SK-N-SH (cell line): ENCODE measurements around the gene WFDC9. TPM values are rescaled to one million over a fixed set of nuclear protein-coding genes. Genes with fewer than 3 reads are reported as not detected.
"Not testable (repeated sequence)": the region's sequence is repeated elsewhere in the genome, so short reads cannot be mapped to it uniquely, and the experiment has no call there.

Experiments
- CTCF ChIA-PET: fragments of 300-600, 350-600 bp; formaldehyde crosslinking; extraction: SDS; loops from one replicate; lab custom pipeline; 2021; lab: Yijun Ruan, JAX
- POLR2A ChIA-PET: fragments of 350-600 bp; sonication (Branson Sonifier 250); formaldehyde crosslinking; extraction: SDS; loops from one replicate; lab custom pipeline; 2020; ENCODE audit warnings: antibody characterized with exemption, inconsistent platforms; lab: Yijun Ruan, JAX
- DNase-seq: peaks from one replicate; pipeline ENCODE4 v3.0.0; 2012
- H2AFZ ChIP-seq: fragments of 200-600 bp; sonication (generic); 2 replicates; pipeline ENCODE4 v1.8.1; 2016; ENCODE audit warnings: antibody characterized with exemption, mild to moderate bottlenecking, low read depth
- H3F3A ChIP-seq: fragments of 200-600 bp; sonication (generic); replicated peaks from 2 replicates; pipeline ENCODE3; 2016; ENCODE audit warnings: antibody characterized with exemption, mild to moderate bottlenecking; ENCODE audit not compliant: insufficient read depth
- H3K27ac ChIP-seq, 2 experiments: fragments of 200-500 bp in 1 of 2; fragments of 200-600 bp in 1 of 2; sonication (Bioruptor generic) in 1 of 2; sonication (generic), shearing (Covaris generic) in 1 of 2; 2 replicates each; pipeline versions ENCODE4 v1.5.1 to v1.6.1; 2014 to 2016; ENCODE audit warnings: low read depth in 2 of 2, inconsistent platforms in 1 of 2, low read length in 1 of 2, mild to moderate bottlenecking in 1 of 2, mixed read lengths in 1 of 2
- H3K27me3 ChIP-seq: fragments of 200-600 bp; sonication (generic), shearing (Covaris generic); 2 replicates; pipeline ENCODE4 v1.6.1; 2016; ENCODE audit warnings: mixed run types; ENCODE audit not compliant: insufficient read depth
- H3K36me3 ChIP-seq, 2 experiments: fragments of 200-500 bp in 1 of 2; fragments of 200-600 bp in 1 of 2; sonication (Bioruptor generic) in 1 of 2; sonication (generic) in 1 of 2; replicated peaks in 1 of 2; 2 replicates each; pipeline versions ENCODE3 to v1.5.1; 2014 to 2016; ENCODE audit warnings: low read length in 1 of 2, mild to moderate bottlenecking in 1 of 2; ENCODE audit not compliant: insufficient read depth in 2 of 2, control insufficient read depth in 1 of 2
- H3K4me1 ChIP-seq, 2 experiments: fragments of 200-500 bp in 1 of 2; fragments of 200-600 bp in 1 of 2; sonication (Bioruptor generic) in 1 of 2; sonication (generic), shearing (Covaris generic) in 1 of 2; 2 replicates each; pipeline versions ENCODE4 v1.5.1 to v1.6.1; 2014 to 2016; ENCODE audit warnings: low read depth in 1 of 2, low read length in 1 of 2, mixed run types in 1 of 2; ENCODE audit not compliant: insufficient read depth in 2 of 2, control insufficient read depth in 1 of 2
- H3K4me2 ChIP-seq: fragments of 200-600 bp; sonication (generic), shearing (Covaris generic); 2 replicates; pipeline ENCODE4 v1.6.1; 2017; ENCODE audit warnings: mixed run types
- H3K4me3 ChIP-seq, 2 experiments: fragments of 200-500 bp in 1 of 2; fragments of 200-600 bp in 1 of 2; sonication (Bioruptor generic) in 1 of 2; sonication (generic), shearing (Covaris generic) in 1 of 2; 2 replicates each; pipeline versions ENCODE4 v1.5.1 to v1.8.1; 2014 to 2016; ENCODE audit warnings: low read depth in 2 of 2, inconsistent platforms in 1 of 2, low read length in 1 of 2, mild to moderate bottlenecking in 1 of 2, mixed read lengths in 1 of 2, moderate library complexity in 1 of 2
- H3K79me2 ChIP-seq: fragments of 200-600 bp; sonication (generic); 2 replicates; pipeline ENCODE4 v1.8.1; 2017; ENCODE audit warnings: mild to moderate bottlenecking; ENCODE audit not compliant: insufficient read depth
- H3K9ac ChIP-seq: fragments of 200-600 bp; sonication (generic); 2 replicates; pipeline ENCODE4 v1.6.1; 2017; ENCODE audit warnings: mixed run types
- H3K9me2 ChIP-seq: fragments of 200-600 bp; sonication (generic); 2 replicates; pipeline ENCODE4 v1.6.1; 2017; ENCODE audit warnings: mixed run types
- H3K9me3 ChIP-seq: fragments of 200-600 bp; sonication (generic); 2 replicates; pipeline ENCODE4 v1.6.1; 2017; ENCODE audit warnings: mixed run types, mild to moderate bottlenecking, moderate library complexity
- H4K20me1 ChIP-seq: fragments of 200-600 bp; sonication (generic); 2 replicates; pipeline ENCODE4 v1.6.1; 2017; ENCODE audit warnings: mild to moderate bottlenecking, mixed run types; ENCODE audit not compliant: insufficient read depth
- CTCF ChIP-seq: fragments of 200-600 bp; sonication (generic); IDR thresholded peaks from 2 replicates; pipeline ENCODE4 v1.6.1; 2017; ENCODE audit warnings: antibody characterized with exemption, mild to moderate bottlenecking, moderate library complexity
- ELF1 ChIP-seq: IDR thresholded peaks from 2 replicates; pipeline ENCODE4 v1.4.0; 2012
- JUND ChIP-seq: IDR thresholded peaks from 2 replicates; pipeline ENCODE4 v1.4.0; 2012
- PBX3 ChIP-seq: IDR thresholded peaks from 2 replicates; pipeline ENCODE4; 2012
- RFX5 ChIP-seq: IDR thresholded peaks from 2 replicates; pipeline ENCODE4 v1.6.1; 2012; ENCODE audit warnings: mild to moderate bottlenecking, improper control_type of control experiment, low read length
- RXRA ChIP-seq: IDR thresholded peaks from 2 replicates; pipeline ENCODE4 v1.4.0; 2012; ENCODE audit warnings: low read depth, mild to moderate bottlenecking, borderline replicate concordance
- SIN3A ChIP-seq: IDR thresholded peaks from 2 replicates; pipeline ENCODE4 v1.6.1; 2012; ENCODE audit warnings: low read depth, mild to moderate bottlenecking, low read length, moderate library complexity, borderline replicate concordance
- TAF1 ChIP-seq: IDR thresholded peaks from 2 replicates; pipeline ENCODE4 v1.6.1; 2012; ENCODE audit warnings: low read depth, mild to moderate bottlenecking, low read length, moderate library complexity, borderline replicate concordance
- TCF12 ChIP-seq: IDR thresholded peaks from 2 replicates; pipeline ENCODE4 v1.4.0; 2012
- USF1 ChIP-seq: IDR thresholded peaks from 2 replicates; pipeline ENCODE4 v1.4.0; 2012; ENCODE audit warnings: low read depth, borderline replicate concordance
- YY1 ChIP-seq: IDR thresholded peaks from 2 replicates; pipeline ENCODE4 v1.4.0; 2012; ENCODE audit warnings: low read depth, mild to moderate bottlenecking
- WGBS: methylation state at CpG from one replicate; pipeline ENCODE4 v1.1.6; 2017; ENCODE audit warnings: low lambda C conversion rate; 5-methylcytosine and 5-hydroxymethylcytosine counted together
- polyA plus RNA-seq, 3 experiments: library from polyadenylated mRNA; depleted of rRNA; stranded (reverse); fragments of >200 nt; gene quantifications; 2 replicates each; pipeline ENCODE4 v1.2.3, GENCODE V29; 2012

WFDC9 gene
- polyA plus RNA-seq, 1 of the 3 experiments (the other 2 are of a cell fraction): not detected

GRCh38 chr20:45588800-45589199 is 42.3 kb downstream of the WFDC9 start:
- no peak for DNase-seq
- Histone ChIP-seq H3K79me2 (no peaks in the 10 kb centered on the region), H3K27me3 (peaks cover 20% of the 10 kb centered on the region; the same call in 1 of the 2 replicates), H3K4me2 (no peak overlapping the region), H3K9ac (no peak overlapping the region), H4K20me1 (no peaks in the 10 kb centered on the region), H3K4me1 (no peaks in the 10 kb centered on the region), H3K9me3 (no peaks in the 10 kb centered on the region), H2AFZ (no peak overlapping the region), H3K27ac (no peak overlapping the region), H3K9me2 (no peaks in the 10 kb centered on the region), H3K4me3 (no peak overlapping the region), H3F3A (no peaks in the 10 kb centered on the region), H3K36me3 (no peaks in the 10 kb centered on the region)
- ChIA-PET CTCF (interaction anchor here (1.7 kb wide), 1 partner anchor 182 kb away, joined by 5 read pairs; no protein-coding TSS in a partner anchor), POLR2A (no interaction called here)
- WGBS: 3% methylated on average over 2 of the region's 2 CpGs
- TF ChIP-seq JUND (no peak), TAF1 (no peak), USF1 (no peak), SIN3A (no peak), PBX3 (no peak), YY1 (no peak), RXRA (no peak), RFX5 (no peak), TCF12 (no peak), CTCF (no peak), ELF1 (no peak)

GRCh38 chr20:45585986-45586385 is 45.1 kb downstream of the WFDC9 start:
- H3K36me3 ChIP-seq, DNase-seq, POLR2A ChIA-PET, H3K27ac ChIP-seq, H3K9me3 ChIP-seq, H3F3A ChIP-seq, H3K4me3 ChIP-seq, H2AFZ ChIP-seq, H3K9me2 ChIP-seq, H3K4me2 ChIP-seq, H3K9ac ChIP-seq, H4K20me1 ChIP-seq, H3K4me1 ChIP-seq, H3K79me2 ChIP-seq: not testable (repeated sequence)
- peaks cover 40% of the 10 kb centered on the region; the same call in 1 of the 2 replicates for H3K27me3 ChIP-seq
- WGBS: 21% methylated on average over 5 of the region's 5 CpGs
- CTCF ChIA-PET: interaction anchor here (1.9 kb wide), 1 partner anchor 185 kb away, joined by 6 read pairs; no protein-coding TSS in a partner anchor

GRCh38 chr20:45584294-45584693 is 46.8 kb downstream of the WFDC9 start:
- CTCF ChIA-PET: interaction anchor here (1.7 kb wide), 1 partner anchor 187 kb away, joined by 7 read pairs; no protein-coding TSS in a partner anchor
- H3K4me3 ChIP-seq, H2AFZ ChIP-seq, DNase-seq, H3K4me1 ChIP-seq, H3K9me2 ChIP-seq, H3F3A ChIP-seq, H4K20me1 ChIP-seq, H3K79me2 ChIP-seq, H3K36me3 ChIP-seq, POLR2A ChIA-PET, H3K9ac ChIP-seq, H3K27ac ChIP-seq, H3K9me3 ChIP-seq, H3K4me2 ChIP-seq: not testable (repeated sequence)
- WGBS: 16% methylated on average over 5 of the region's 5 CpGs
- H3K27me3 ChIP-seq: peaks cover 40% of the 10 kb centered on the region; the same call in 1 of the 2 replicates
